ENCODE results near the gene SWAP70.

Gene SWAP70

DNA sequence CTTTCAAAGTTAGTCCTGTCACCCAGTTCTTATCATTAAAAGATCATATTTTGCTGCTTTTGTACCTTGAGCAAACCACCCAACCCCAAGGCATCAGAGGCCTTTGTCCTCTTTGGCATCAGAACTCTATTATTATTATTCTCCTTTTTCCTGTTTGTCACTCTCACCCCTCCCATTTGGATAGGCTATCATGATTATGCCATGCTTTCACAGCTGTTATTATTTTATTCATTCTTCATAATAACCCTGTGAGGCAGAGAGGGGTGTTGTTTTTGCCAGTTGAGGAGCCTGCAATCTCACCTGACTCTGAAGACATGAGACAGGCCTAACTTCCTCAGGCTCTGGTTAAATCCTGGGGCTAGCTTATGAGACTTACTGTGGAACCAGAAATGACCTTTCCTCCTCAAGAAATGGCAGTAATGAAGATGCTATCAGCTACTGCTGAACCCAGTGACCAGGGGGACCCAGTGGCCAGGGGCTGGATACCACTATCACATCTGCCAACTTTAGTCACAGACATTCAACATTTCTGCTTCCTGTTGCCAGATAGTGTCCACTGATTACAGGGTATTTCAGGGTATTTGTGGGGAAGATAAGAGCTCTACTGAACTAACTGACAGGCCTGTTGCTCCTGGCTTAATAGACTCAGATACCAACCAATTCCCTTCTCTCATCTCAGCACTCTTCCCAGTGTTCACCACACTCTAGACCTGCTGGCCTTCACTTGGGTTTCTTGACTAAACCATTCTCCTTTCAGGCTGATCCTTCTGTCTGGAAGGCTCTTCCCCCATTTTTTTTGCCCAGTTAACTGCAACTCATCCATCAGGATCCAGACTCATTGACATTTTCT is 11.8 kb upstream of the SWAP70 start:
- no peak for DNase-seq

DNA sequence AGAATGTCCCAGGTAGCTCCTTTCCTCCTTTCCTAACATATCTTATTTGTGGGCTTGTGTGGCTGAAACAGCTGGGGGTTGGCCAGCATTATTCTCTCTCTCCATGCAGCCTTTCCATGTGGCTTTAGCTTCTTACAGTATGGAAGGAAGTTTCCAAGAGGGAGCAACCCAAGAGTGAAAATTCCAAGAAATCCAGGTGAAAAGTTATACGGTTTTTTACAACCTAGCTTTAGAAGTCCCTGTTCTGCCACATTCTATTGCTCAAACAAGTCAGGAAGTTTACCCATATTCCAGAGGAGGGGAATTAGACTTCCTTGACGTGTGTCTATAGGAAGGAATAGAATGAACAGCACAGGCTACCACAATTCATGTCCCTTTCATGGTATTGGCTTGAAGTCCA is 10.0 kb upstream of the SWAP70 start:
- DNase-seq: no peak

DNA sequence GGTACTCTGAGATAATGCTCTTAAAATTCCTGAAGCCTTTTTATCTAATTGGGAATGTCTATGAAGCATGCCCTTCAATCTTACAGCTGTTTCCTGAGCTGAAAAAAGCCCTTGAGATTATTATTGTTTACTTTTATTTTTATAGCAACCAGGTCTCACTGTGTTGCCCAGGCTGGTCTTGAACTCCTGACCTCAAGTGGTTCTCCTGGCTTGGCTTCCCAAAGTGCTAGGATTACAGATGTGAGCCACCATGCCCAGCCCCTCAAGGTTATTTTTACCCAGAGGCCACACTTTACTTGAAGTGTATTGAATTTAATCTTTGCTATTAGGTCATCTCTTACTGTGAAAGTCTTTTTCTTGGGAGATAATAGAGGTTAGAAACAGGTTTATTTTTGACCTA is 7.0 kb upstream of the SWAP70 start:
- DNase-seq: no peak

DNA sequence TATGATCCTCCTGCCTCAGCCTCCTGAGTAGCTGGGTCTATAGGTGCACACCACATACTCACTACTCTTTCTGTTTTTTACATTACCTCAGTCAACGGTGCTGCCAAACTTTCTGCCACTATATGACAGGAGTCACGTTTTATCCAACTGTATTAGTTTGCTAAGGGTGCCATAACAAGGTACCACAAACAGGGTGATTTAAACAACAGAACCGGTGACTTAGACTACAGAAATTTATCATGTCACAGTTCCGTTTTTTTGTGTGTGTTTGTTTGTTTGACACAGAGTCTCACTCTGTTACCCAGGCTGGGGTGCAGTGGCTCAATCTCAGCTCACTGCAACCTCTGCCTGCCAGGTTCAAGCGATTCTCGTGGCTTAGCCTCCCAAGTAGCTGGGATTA is 6.3 kb upstream of the SWAP70 start:
- no peak for DNase-seq

DNA sequence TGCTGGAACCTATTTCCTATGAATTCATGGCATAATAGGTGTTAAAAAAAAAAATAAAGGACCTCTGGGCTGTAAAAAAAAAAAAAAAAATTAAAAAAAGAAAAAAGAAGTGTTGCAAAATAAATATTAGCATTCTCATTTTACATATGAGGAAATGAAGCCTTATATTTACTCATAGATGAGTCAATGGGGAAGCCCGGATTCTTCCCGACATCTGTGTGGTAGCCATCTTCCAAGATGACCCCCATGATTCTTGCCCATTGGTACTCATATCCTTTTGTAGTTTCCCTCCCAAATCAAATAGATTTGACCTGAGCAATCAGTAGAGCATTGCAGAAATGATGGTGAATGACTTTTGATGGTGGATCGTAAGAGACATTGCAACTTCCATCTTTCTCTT is 3.0 kb upstream of the SWAP70 start:
- DNase-seq: no peak

DNA sequence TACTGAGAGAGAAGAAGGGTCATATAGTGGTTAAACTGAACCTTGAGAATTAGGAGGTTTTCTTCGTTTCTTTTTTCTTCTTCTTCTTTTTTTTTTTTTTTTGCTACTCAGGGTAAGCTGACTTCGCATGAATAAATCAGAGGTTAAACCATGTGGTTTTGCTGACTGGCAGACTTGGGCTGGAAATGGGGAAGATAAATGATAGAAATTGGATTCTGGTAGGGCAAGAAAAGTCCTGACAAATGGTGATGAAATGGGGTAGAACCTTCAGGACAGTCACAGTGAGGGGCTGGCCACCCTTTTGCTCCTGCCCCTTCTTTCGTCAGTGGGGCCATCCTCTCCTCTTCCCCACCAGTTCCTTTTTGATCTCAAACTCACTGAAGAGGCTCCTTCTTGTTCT is 1.6 kb upstream of the SWAP70 start:
- no peak for DNase-seq

DNA sequence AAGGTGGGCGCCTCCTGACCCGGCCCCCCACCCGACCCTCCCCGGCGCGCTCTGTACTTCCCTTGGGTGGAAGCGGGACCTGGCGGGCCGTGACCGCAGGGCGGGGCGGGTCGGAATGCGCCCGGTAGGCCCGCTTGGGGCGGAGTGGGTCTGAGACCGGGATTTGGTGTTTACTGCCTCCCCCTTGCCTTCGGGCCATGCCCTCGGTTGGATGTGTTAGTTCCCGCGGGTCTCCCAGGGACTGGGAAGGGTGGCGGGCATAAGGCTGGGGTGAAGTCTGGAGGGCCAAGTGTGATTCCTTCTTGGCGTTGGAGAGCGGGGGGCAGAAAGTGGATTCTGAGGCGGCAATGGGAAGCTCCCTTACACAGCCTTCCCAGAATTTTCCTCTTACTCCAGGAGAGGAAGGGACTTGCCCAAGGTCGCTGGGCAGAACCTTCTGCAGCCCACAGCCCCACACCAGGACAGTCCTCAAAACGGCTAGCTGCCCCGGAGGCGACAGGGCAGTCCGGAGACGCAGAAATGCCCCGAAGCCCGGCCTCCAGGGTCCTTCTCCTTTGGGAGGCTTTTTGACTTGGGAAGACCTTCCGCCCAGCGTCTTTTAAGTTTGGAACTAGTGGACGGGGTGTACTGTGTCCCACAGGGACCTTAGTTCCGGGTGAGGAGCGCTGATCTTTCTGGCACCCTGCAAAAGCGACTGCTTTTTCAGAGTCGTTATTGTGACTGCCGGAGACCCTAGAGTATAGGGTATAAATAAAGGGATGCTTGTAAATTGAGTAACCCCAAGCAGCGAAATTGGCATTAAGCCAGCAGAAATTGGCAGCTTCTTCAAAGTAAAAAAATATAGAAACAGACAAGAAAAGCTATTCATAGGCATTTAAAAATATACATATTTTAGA is 647 bp downstream of the SWAP70 start:
- DNase-seq: no peak

DNA sequence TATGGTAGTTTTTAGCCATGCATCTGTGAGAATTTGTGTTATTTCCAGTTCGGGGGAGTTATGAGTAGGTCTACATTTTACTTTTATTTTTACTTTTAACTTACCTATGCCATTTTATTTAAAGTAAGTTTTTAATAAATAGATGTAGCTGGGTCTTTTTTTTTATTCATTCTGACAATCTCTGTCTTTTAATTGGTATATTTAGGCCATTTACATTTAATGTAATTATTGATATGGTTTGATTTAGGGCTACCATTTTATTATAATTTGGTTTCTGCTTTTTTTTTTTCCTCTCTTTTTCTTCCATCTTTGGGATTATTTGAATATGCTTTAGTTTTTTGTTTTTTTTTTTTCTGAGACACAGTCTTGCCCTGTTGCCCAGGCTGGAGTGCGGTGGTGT is 1.9 kb downstream of the SWAP70 start:
- DNase-seq: no peak

DNA sequence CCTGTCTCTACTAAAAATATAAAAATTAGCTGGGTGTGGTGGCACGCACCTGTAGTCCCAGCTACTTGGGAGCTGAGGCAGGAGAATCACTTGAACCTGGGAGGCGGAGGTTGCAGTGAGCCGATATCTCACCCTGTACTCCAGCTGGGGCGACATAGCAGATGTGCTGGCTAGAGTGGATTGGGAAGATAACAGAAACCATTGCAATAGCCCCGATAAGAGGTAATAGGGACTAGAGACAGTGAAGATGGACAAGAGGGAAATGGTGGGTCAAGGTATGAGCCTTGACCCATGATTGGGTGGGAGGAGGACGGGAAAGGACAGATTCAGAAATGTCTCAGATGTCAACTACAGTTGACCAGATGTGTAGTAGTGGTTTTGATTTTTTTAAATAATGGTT is 6.1 kb downstream of the SWAP70 start:
- DNase-seq: no peak

DNA sequence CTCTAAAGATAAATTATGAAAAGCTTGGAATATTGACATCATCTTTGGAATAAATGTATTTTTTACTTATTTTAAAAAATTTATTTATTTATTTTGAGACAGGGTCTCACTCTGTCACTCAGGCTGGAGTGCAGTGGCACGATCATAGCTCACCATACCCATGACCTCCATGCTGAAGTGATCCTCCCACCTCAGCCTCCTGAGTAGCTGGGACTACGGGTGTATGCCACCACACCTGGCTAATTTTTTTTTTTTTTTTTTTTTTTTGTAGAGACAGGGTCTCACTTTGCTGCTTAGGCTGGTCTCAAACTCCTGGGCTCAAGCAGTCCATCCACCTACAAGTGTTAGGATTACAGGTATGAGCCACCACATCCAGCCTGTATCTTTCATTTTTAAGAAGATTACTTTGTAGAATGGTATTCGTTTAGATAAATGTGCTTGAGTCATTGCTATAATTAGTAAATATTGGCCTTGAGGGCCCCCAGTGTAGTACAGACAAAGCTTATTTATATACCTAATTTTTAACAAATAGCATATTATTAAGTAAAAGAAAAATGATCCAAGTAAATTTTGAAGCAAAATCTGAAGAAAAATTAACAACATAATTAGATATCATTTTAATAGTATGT is 8.5 kb downstream of the SWAP70 start:
- DNase-seq: no peak

DNA sequence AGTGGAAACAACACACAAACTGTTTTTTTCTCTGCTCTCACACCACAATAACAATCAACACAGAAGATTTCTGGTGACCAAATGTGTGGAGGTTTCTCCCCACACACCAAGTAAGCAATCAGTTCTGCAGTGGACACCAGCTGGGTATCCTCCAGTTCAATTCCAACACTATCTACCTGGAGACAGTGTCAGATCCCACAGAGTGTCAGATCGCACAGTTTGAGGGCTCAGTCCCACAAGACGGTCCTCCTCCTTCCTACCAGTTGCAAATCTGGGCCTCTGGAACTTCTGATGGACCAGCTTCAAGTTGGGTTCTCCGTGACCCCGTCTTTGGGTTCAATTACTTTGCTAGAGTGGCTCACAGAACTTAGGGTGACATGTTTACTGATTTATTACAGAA is 9.0 kb downstream of the SWAP70 start:
- DNase-seq: no peak

DNA sequence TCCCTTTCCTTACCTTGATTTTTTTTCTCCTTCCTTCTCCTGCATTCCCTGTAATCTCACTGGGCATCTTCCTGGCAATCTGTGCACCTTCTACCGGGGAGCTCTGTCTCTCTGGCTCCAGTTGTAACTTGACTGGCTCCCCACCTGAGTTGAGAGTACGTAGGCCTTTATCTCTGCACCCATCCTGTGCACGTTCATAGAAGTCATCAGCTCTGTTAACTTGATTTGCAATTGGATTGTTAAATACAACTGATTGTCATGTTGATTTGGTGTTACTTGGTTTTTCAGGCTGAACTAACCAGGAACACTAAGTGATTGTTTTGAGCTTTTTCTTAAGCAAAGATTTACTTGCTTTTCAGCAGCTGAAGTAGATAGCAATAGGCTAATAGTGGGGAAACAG is 11.8 kb downstream of the SWAP70 start:
- no peak for DNase-seq

DNA sequence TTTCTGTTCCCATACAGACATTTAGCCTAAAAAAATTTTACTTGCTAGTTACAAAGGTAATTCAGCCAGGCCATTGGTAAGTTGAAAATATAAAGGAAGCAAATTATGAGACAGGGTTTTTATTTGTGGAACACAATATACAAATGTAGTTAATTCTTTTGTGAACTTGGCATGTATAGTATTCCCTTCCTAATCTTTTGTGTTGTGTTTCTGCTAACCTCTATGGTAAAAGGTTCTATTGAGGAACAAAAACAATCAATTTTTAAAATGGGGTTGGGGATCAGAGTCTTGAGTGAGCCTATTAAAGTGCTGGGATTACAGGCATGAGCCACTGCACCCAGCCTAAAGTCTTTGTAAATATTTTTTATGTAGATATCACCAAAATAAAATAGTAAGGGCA is 14.1 kb downstream of the SWAP70 start:
- no peak for DNase-seq

DNA sequence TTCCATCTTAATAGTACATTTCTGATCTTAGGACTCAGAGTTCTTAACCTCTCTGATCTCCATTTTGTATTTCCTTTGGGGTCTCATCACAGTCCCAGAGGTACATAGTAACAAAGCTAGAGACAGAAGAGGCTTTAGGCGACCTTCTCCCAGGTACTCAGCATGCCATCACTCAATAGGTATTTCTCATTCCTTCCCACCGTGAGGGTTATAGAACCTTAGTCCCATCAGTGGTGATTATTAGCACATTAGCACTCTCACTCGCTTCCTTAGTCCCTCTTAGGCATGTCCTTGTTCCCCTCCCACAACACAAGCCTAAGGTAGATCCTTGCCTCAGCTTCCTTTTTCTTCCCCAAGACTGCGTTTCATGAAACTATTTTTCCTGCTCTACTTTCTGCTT is 14.7 kb downstream of the SWAP70 start:
- no peak for DNase-seq

DNA sequence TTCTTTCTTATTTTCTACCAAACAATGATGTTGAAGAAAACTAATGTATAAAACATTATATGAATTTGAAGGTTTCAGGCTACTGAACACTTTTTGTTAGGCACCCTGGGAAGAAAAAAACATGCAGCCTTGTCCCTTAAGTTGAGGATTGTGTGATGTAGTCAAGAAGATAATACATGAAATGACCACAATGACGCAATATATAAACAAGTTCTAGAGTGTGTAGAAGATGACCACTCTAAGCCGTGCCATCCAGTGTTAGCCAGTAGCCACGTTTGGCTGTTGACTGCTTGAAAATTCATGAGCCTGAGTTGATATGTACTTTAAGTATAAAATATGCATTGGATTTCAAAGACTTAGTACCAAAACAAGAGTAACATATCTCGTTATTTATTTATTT is 16.2 kb downstream of the SWAP70 start:
- no peak for DNase-seq

DNA sequence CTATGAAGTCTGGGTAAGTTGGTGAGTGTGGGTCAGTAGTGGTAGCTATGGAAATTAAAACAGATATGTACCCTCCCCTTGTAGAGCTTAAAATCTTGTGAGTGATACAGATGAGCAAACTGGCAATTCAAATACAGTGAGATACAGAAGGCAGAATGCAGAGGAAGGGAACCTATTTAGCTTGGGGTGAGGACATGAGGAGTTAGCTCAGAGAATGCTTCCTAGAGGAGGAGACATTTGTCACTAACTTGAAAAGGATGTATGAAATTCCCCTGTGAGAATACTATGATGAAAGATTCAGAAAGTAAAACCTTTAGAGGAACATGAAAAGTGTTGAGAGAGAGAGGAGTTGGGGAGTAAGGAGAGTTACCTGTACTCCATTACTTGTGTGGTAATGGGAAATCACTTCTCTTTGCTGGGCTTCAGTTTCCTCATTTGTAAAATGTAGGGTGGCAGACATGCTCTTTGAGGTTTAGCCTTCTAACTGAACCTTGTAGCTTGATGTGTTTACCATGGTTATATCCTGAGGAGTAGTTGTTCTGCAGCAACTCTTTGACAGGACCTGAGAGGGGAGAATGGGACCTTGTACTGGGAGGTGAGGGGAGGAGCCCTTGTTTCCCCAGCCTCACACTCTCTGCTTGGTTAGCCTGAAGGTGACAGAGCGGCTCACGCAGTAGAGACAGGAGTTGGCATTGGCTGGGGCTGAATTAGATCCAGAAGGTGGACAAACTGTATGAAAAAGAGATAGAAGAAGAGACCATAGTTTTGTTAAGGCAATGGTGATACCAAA is 17.9 kb downstream of the SWAP70 start:
- DNase-seq: no peak

DNA sequence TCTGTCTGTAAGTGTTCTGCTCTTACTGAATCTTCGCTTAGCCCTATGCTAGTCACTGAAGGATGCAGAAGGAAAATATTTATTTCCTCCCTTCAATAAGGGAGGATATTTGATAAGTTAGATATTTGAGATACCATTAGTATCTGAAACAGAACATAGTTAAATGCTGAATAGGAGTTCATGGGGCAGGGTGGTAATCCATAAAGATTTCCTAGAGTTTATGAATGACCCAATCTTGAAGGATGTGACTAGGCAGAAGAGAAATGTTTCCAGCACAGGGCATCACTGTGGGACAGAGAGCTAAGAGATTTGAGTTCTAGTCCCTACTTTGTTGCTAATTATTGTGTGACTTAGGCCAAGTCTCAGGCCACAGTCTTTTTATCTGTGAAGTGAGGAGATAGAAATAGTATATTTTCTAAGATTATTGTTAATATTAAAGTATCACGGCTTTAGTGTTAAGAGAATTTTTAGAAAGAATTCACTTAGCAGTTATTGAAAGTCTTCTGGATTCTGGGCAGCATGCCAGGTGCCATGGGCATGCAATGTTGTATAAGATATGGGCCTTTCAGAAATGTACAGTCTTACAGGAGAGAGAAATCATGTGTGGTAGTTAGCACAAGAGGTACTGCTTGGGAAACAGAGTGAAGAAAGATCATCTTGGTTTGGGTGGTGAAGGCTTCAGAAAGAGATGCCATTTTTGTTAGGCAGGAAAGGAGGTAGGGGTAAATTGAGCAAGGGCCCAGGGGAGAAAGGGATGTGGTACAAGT is 24.0 kb downstream of the SWAP70 start:
- DNase-seq: no peak

DNA sequence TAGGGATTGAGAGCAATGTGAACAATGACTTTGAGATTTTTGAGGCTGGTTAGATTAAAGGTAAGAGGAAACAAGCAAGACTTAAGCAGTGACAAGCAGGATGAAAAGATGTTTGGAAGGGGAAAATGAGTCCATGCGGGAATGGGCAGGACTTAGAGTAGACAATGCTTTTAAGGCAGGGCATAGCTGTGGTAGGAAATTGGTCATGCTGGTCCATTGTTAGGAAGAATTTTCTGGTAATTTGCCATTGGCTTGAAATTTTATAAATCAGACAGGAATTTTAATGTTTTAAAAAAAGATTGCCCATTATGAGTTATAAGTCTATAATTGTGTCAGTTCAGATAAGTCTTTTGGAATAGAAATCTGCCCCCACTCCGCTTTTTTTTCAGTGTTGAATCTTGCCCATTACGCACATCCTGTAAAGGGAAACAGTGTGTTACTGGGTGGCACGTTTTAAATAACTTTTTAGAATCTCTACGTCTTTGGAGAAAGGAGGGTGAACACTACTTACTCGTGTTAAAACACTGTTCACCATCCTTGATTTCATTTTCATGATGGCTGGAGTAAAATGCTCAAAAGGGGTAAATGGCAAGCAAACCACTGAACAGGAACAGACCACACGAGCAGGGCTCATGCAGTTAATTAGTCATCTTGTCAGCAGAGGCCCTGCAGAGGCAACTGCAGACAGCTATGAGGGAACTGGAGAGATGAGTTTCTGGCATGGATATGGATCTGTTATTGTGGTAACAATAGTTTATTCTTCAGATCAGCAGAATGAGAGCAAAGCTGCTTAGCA is 25.0 kb downstream of the SWAP70 start:
- DNase-seq: no peak

DNA sequence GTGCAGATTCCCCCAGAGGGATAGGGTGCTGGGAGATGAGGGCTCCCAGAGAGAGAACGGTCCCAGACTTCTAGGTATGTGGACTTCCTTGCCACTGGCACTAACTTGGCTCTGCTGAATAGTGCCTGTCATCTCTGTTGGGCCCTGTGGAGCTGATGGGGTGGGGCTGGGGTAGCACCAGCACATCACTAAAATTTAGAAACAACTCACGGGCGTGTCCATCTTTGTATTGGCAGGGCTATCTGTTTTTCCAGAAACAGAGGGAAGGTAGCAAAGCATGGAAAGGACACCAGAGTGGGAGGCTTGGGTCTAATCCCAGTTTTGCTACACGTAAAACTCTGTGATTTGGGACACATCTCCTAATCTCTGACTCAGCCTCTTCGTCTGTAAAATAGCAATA is 25.8 kb downstream of the SWAP70 start:
- no peak for DNase-seq

DNA sequence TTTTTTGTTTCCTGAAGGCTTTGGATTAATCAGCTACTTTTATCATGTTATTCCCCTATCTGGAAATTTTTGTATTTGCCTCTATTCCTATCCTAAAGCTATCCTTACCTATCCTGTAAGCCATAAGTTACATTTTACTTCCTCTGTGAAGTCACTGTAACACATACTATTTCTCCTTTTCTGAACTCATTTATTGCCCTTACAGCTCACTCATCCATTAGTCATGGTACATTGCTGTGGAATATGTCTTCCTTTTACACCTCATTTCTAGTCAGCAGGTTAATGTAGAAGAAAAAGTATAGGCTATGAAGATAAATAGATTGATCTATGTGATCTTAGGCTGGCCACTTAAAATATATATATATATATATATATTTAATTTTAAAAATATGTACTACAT is 28.0 kb downstream of the SWAP70 start:
- DNase-seq: no peak

DNA sequence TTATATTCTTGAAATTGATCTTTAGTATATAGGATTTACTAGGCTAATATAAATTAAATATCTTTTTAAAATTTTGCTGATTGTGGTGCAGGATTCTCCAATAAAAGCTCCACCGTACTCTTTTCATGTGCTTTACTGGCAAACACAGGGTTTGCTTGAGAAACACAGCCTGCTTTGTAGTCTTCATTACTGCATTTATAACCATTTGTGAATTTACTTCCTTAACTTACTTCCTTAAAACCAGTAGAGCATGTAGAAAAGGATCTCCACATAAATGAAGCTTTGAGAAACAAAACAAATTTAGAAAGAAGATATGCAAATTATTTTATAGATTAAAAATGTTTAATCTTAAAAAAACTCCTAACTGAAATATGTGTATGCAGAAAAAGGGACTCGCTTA is 28.8 kb downstream of the SWAP70 start:
- DNase-seq: no peak

All from activated naive CD4-positive, alpha-beta T cell treated with Interleukin-2 at 50 U/mL for 16 hours (primary cell).